Smooth muscle cell (in vitro differentiated cells): ENCODE measurements around the gene TCF7. TPM values are rescaled to one million over a fixed set of nuclear protein-coding genes. Genes with fewer than 3 reads are reported as not detected.

Experiments used
- DNase-seq: peaks from one replicate; lab custom pipeline; 2025; ENCODE audit not compliant: unreplicated experiment; lab: John Stamatoyannopoulos, UW
- H2AFZ ChIP-seq: fragments of 200-600 bp; sonication (generic); 2 replicates; pipeline ENCODE4 v1.6.0; 2016; ENCODE audit warnings: antibody characterized with exemption, low read depth, mild to moderate bottlenecking
- H3F3A ChIP-seq: fragments of 200-600 bp; sonication (generic); 2 replicates; pipeline ENCODE4 v1.6.0; 2017; ENCODE audit warnings: antibody characterized with exemption, low read depth
- H3K27ac ChIP-seq: fragments of 200-600 bp; sonication (generic); 2 replicates; pipeline ENCODE4 v1.5.1; 2016; ENCODE audit warnings: low read depth, mild to moderate bottlenecking
- H3K27me3 ChIP-seq: fragments of 200-600 bp; sonication (generic); 2 replicates; pipeline ENCODE4 v1.6.1; 2016; ENCODE audit warnings: low read depth, mild to moderate bottlenecking
- H3K36me3 ChIP-seq: fragments of 200-600 bp; sonication (generic); 2 replicates; pipeline ENCODE4 v1.5.1; 2016; ENCODE audit warnings: low read depth
- H3K4me1 ChIP-seq: fragments of 200-600 bp; sonication (generic); 2 replicates; pipeline ENCODE4 v1.5.1; 2016; ENCODE audit warnings: low read depth
- H3K4me2 ChIP-seq: fragments of 200-600 bp; sonication (generic); 2 replicates; pipeline ENCODE4 v1.6.0; 2016; ENCODE audit warnings: mild to moderate bottlenecking
- H3K4me3 ChIP-seq: fragments of 200-600 bp; sonication (generic); 2 replicates; pipeline ENCODE4 v1.5.1; 2016; ENCODE audit warnings: mild to moderate bottlenecking
- H3K79me2 ChIP-seq: fragments of 200-600 bp; sonication (generic); 2 replicates; pipeline ENCODE4 v1.6.0; 2016; ENCODE audit warnings: low read depth, mild to moderate bottlenecking
- H3K9ac ChIP-seq: fragments of 200-600 bp; sonication (generic); 2 replicates; pipeline ENCODE4 v1.6.0; 2016; ENCODE audit warnings: low read depth
- H3K9me3 ChIP-seq: fragments of 200-600 bp; sonication (generic); replicated peaks from 2 replicates; pipeline ENCODE4 v1.5.1; 2016; ENCODE audit warnings: low read depth
- H4K20me1 ChIP-seq: fragments of 200-600 bp; sonication (generic); 2 replicates; pipeline ENCODE4 v1.6.0; 2016; ENCODE audit warnings: low read depth
- CTCF ChIP-seq: fragments of 200-600 bp; sonication (generic); IDR thresholded peaks from 2 replicates; pipeline ENCODE4 v1.5.1; 2017; ENCODE audit warnings: borderline replicate concordance, mild to moderate bottlenecking, antibody characterized with exemption; ENCODE audit not compliant: insufficient read depth, poor library complexity, severe bottlenecking
- WGBS: methylation state at CpG from one replicate; pipeline ENCODE4 v1.1.7; 2016; ENCODE audit warnings: low lambda C conversion rate; 5-methylcytosine and 5-hydroxymethylcytosine counted together
- polyA plus RNA-seq: library from polyadenylated mRNA; unstranded; fragments of >200 nt; fragmentation: Nextera tagmentation; extraction: Ambion mirVana; gene quantifications from 2 replicates; pipeline ENCODE4 v1.2.1, GENCODE V29; 2016
- total RNA-seq: library from RNA; depleted of rRNA; stranded (reverse); fragments of >200 nt; gene quantifications from 2 replicates; pipeline ENCODE4 v1.2.3, GENCODE V29; 2014

TCF7 gene
- total and polyA plus RNA-seq, 2 experiments from 2014 or later, result 1.8 to 3.4 TPM

GRCh38 chr5:134153241-134153640, 38.8 kb downstream of the TCF7 start:
- H3K27me3 ChIP-seq, result no peaks in the 10 kb centered on the region
- peak overlapping the region; percentile 11 for H3K27ac ChIP-seq
- WGBS, result 95% methylated on average over 3 of the region's 3 CpGs
- H2AFZ ChIP-seq, result no peak overlapping the region
- DNase-seq, result no peak
- no peak overlapping the region for H3K4me2 ChIP-seq
- peaks cover 23% of the 10 kb centered on the region for H3K36me3 ChIP-seq
- peaks cover 98% of the 10 kb centered on the region for H4K20me1 ChIP-seq
- no peak overlapping the region for H3K9ac ChIP-seq
- no peak for TF ChIP-seq CTCF
- no peak overlapping the region for H3K4me3 ChIP-seq
- no peaks in the 10 kb centered on the region for H3K9me3 ChIP-seq
- H3K4me1 ChIP-seq, result no peaks in the 10 kb centered on the region
- H3K79me2 ChIP-seq, result peaks cover 16% of the 10 kb centered on the region
- peaks cover 9% of the 10 kb centered on the region for H3F3A ChIP-seq

- H3K36me3 ChIP-seq, result peaks cover 27% of the 10 kb centered on the region
- no peak for TF ChIP-seq CTCF
These were observed 39.2 kb downstream of the TCF7 start for GRCh38 chr5:134153657-134154056.

GRCh38 chr5:134161513-134162395, 47.3 kb downstream of the TCF7 start:
- no peak overlapping the region for H3K9ac ChIP-seq
- H3K27ac ChIP-seq, result no peak overlapping the region
- TF ChIP-seq CTCF, result no peak
- no peaks in the 10 kb centered on the region for H3F3A ChIP-seq
- H2AFZ ChIP-seq, result no peak overlapping the region
- DNase-seq, result no peak
- H3K4me1 ChIP-seq, result no peaks in the 10 kb centered on the region
- no peaks in the 10 kb centered on the region for H3K9me3 ChIP-seq
- H3K4me2 ChIP-seq, result no peak overlapping the region
- WGBS, result 100% methylated on average over 6 of the region's 6 CpGs
- peaks cover 84% of the 10 kb centered on the region for H4K20me1 ChIP-seq
- H3K79me2 ChIP-seq, result peaks cover 39% of the 10 kb centered on the region
- no peaks in the 10 kb centered on the region for H3K27me3 ChIP-seq
- no peak overlapping the region for H3K4me3 ChIP-seq
- peaks cover 58% of the 10 kb centered on the region for H3K36me3 ChIP-seq

More at GRCh38 chr5:134153657-134154056, 39.2 kb downstream of the TCF7 start:
- Histone ChIP-seq H3K4me3 (no peak overlapping the region), H2AFZ (no peak overlapping the region), H3K4me2 (no peak overlapping the region), H3K4me1 (no peaks in the 10 kb centered on the region), H3K9ac (no peak overlapping the region), H3K79me2 (peaks cover 16% of the 10 kb centered on the region), H3F3A (peaks cover 9% of the 10 kb centered on the region), H4K20me1 (peaks cover 98% of the 10 kb centered on the region), H3K9me3 (no peaks in the 10 kb centered on the region), H3K27me3 (no peaks in the 10 kb centered on the region), H3K27ac (peak overlapping the region; percentile 11)
- 94% methylated on average over 1 of the region's 1 CpG for WGBS
- DNase-seq, result no peak
